WTC11 (cell line): ENCODE results near the gene KDR. TPM values are rescaled to one million over a fixed set of nuclear protein-coding genes. Genes with fewer than 3 reads are reported as not detected.

ENCODE experiments used
- ATAC-seq: fragments of 200-7000 bp; cut with Tn5 transposase; 2 replicates; pipeline ENCODE4 v1.10.0; 2021; ENCODE audit warnings: mild to moderate bottlenecking, moderate library complexity
- CTCF ChIA-PET: fragments of 300-600 bp; sonication (Branson Sonifier 250); formaldehyde crosslinking; loops from one replicate; lab custom pipeline; 2021; ENCODE audit warnings: antibody characterized with exemption; lab: Charles Lee
- POLR2A ChIA-PET: fragments of 350-600 bp; sonication (Branson Sonifier 250); formaldehyde crosslinking; loops from one replicate; lab custom pipeline; 2021; ENCODE audit warnings: antibody characterized with exemption; lab: Charles Lee
- DNase-seq: peaks from one replicate; pipeline ENCODE4 v3.0.0; 2021; ENCODE audit warnings: low spot score
- H3K27ac Mint-ChIP-seq: 2 replicates; pipeline ENCODE4 v1.8.0; 2021; ENCODE audit warnings: mixed read lengths
- H3K27me3 Mint-ChIP-seq: 2 replicates; pipeline ENCODE4 v1.8.0; 2021; ENCODE audit warnings: low read depth, mild to moderate bottlenecking, moderate library complexity, mixed read lengths
- H3K36me3 Mint-ChIP-seq: 2 replicates; pipeline ENCODE4 v1.8.0; 2021; ENCODE audit warnings: mixed read lengths
- H3K4me1 Mint-ChIP-seq: 2 replicates; pipeline ENCODE4 v1.8.0; 2022; ENCODE audit warnings: mixed read lengths
- H3K4me3 Mint-ChIP-seq: 2 replicates; pipeline ENCODE4 v1.8.0; 2021; ENCODE audit warnings: mild to moderate bottlenecking, moderate library complexity, mixed read lengths
- H3K9me3 Mint-ChIP-seq: 2 replicates; pipeline ENCODE4 v1.8.0; 2021; ENCODE audit warnings: mixed read lengths
- ATF1 ChIP-seq: sonication (generic); formaldehyde crosslinking; IDR thresholded peaks from 2 replicates; pipeline ENCODE4 v1.8.1; 2023; ENCODE audit warnings: mild to moderate bottlenecking, moderate library complexity, missing genetic modification reagents
- CREM ChIP-seq: sonication (generic); formaldehyde crosslinking; IDR thresholded peaks from 2 replicates; pipeline ENCODE4 v1.8.1; 2022; ENCODE audit warnings: mild to moderate bottlenecking, missing genetic modification reagents, moderate library complexity
- EMX1 ChIP-seq: fragments of 250-450 bp; sonication (Bioruptor Pico); IDR thresholded peaks from 2 replicates; pipeline ENCODE4 v1.8.0; 2021; ENCODE audit warnings: mild to moderate bottlenecking
- FOXJ3 ChIP-seq: sonication (generic); formaldehyde crosslinking; IDR thresholded peaks from 2 replicates; pipeline ENCODE4 v1.9.0; 2021; ENCODE audit warnings: missing genetic modification reagents, mild to moderate bottlenecking, borderline replicate concordance
- GTF2I ChIP-seq: fragments of 250-450 bp; sonication (Bioruptor Pico); conservative IDR thresholded peaks from 2 replicates; pipeline ENCODE4 v1.4.0; 2021; ENCODE audit warnings: mild to moderate bottlenecking
- HMGA2 ChIP-seq: fragments of 250-450 bp; sonication (Bioruptor Pico); IDR thresholded peaks from 2 replicates; pipeline ENCODE4 v1.4.0; 2021; ENCODE audit warnings: mild to moderate bottlenecking, moderate library complexity
- KAT7 ChIP-seq: sonication (generic); formaldehyde crosslinking; IDR thresholded peaks from 2 replicates; pipeline ENCODE4 v1.8.1; 2023; ENCODE audit warnings: missing genetic modification reagents, mild to moderate bottlenecking, borderline replicate concordance
- MXD4 ChIP-seq: fragments of 250-450 bp; sonication (Bioruptor Pico); IDR thresholded peaks from 2 replicates; pipeline ENCODE4 v1.8.0; 2021; ENCODE audit warnings: mild to moderate bottlenecking, moderate library complexity, borderline replicate concordance
- MYBL2 ChIP-seq: sonication (generic); formaldehyde crosslinking; IDR thresholded peaks from 2 replicates; pipeline ENCODE4 v1.8.1; 2023; ENCODE audit warnings: mild to moderate bottlenecking, moderate library complexity, missing genetic modification reagents
- SMAD3 ChIP-seq: sonication (generic); formaldehyde crosslinking; IDR thresholded peaks from 2 replicates; pipeline ENCODE4 v1.8.0; 2022; ENCODE audit warnings: missing genetic modification reagents, mild to moderate bottlenecking, borderline replicate concordance
- SMAD4 ChIP-seq: sonication (generic); formaldehyde crosslinking; IDR thresholded peaks from 2 replicates; pipeline ENCODE4 v1.8.0; 2022; ENCODE audit warnings: mild to moderate bottlenecking, missing genetic modification reagents
- SOX15 ChIP-seq: fragments of 250-450 bp; sonication (Bioruptor Pico); IDR thresholded peaks from 2 replicates; pipeline ENCODE4 v1.9.0; 2021; ENCODE audit warnings: mild to moderate bottlenecking
- TCF7 ChIP-seq: sonication (generic); formaldehyde crosslinking; IDR thresholded peaks from 2 replicates; pipeline ENCODE4 v1.8.0; 2022; ENCODE audit warnings: mild to moderate bottlenecking, low read depth, missing genetic modification reagents, moderate library complexity
- ZNF232 ChIP-seq: sonication (generic); formaldehyde crosslinking; IDR thresholded peaks from 2 replicates; pipeline ENCODE4 v1.8.0; 2022; ENCODE audit warnings: mild to moderate bottlenecking, missing genetic modification reagents
- ZNF263 ChIP-seq: sonication (generic); formaldehyde crosslinking; IDR thresholded peaks from 2 replicates; pipeline ENCODE4 v1.8.1; 2022; ENCODE audit warnings: low read depth, mild to moderate bottlenecking, moderate library complexity, missing genetic modification reagents
- total RNA-seq: library from RNA; stranded (reverse); gene quantifications from 3 replicates; pipeline ENCODE4 v1.2.3, GENCODE V29; 2021
- TF ChIP-seq, protein P1 (sequence below): sonication (generic); formaldehyde crosslinking; conservative IDR thresholded peaks from 2 replicates; pipeline ENCODE4 v1.8.1; 2022; ENCODE audit warnings: mild to moderate bottlenecking, missing genetic modification reagents
- TF ChIP-seq, protein P2 (sequence below): fragments of 250-450 bp; sonication (Bioruptor Pico); IDR thresholded peaks from 2 replicates; pipeline ENCODE4 v1.9.0; 2021; ENCODE audit warnings: moderate library complexity, mild to moderate bottlenecking, inconsistent platforms, borderline replicate concordance
- TF ChIP-seq, protein P3 (sequence below): fragments of 250-450 bp; sonication (Bioruptor Pico); IDR thresholded peaks from 2 replicates; pipeline ENCODE4 v1.8.0; 2021; ENCODE audit warnings: mild to moderate bottlenecking
- TF ChIP-seq, protein P4 (sequence below): sonication (generic); formaldehyde crosslinking; IDR thresholded peaks from 2 replicates; pipeline ENCODE4 v1.8.1; 2023; ENCODE audit warnings: mild to moderate bottlenecking, missing genetic modification reagents
- TF ChIP-seq, protein P5 (sequence below): sonication (generic); formaldehyde crosslinking; IDR thresholded peaks from 2 replicates; pipeline ENCODE4 v1.8.0; 2022; ENCODE audit warnings: mild to moderate bottlenecking, missing genetic modification reagents
- TF ChIP-seq, protein P6 (sequence below): sonication (generic); formaldehyde crosslinking; IDR thresholded peaks from 2 replicates; pipeline ENCODE4 v1.8.1; 2022; ENCODE audit warnings: mild to moderate bottlenecking, moderate library complexity, missing genetic modification reagents
- TF ChIP-seq, protein P7 (sequence below): sonication (generic); formaldehyde crosslinking; IDR thresholded peaks from 2 replicates; pipeline ENCODE4 v1.8.1; 2023; ENCODE audit warnings: mild to moderate bottlenecking, missing genetic modification reagents, borderline replicate concordance
- TF ChIP-seq, protein P8 (sequence below): sonication (generic); formaldehyde crosslinking; IDR thresholded peaks from 2 replicates; pipeline ENCODE4 v1.8.1; 2022; ENCODE audit warnings: low read depth, missing genetic modification reagents, borderline replicate concordance

The KDR gene
- total RNA-seq, 1 experiment from 2014 or later = 80.8 TPM

DNA sequence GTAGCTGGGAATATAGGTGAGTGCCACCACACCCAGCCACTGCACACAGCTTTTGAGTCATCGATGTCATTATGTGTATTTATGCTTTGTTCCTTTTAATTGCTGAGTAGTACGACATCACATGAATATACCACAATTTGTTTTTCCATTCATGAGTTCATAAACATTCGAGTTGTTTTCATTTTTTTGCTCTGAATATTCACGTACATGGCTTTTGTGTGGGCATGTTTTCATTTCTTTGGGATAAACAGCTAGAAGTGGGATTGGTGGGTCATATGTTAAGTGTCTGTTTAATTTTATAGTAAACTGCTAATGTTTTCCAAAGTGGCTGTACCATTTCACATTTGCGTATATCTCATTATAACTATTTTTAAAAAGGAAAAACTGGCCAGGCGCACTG, 45.1 kb upstream of the KDR start:
- TF ChIP-seq MXD4 (CRISPR knock-in tag) (no peak), ZNF232 (CRISPR knock-in tag) (no peak), SMAD3 (CRISPR knock-in tag) (no peak), SOX15 (CRISPR knock-in tag) (no peak), HMGA2 (CRISPR knock-in tag) (no peak), GTF2I (CRISPR knock-in tag) (no peak), KAT7 (CRISPR knock-in tag) (no peak), MYBL2 (CRISPR knock-in tag) (no peak), FOXJ3 (CRISPR knock-in tag) (no peak)
- TF ChIP-seq, protein P1, sequence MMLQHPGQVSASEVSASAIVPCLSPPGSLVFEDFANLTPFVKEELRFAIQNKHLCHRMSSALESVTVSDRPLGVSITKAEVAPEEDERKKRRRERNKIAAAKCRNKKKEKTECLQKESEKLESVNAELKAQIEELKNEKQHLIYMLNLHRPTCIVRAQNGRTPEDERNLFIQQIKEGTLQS (CRISPR knock-in tag) = no peak
- TF ChIP-seq, protein P2, sequence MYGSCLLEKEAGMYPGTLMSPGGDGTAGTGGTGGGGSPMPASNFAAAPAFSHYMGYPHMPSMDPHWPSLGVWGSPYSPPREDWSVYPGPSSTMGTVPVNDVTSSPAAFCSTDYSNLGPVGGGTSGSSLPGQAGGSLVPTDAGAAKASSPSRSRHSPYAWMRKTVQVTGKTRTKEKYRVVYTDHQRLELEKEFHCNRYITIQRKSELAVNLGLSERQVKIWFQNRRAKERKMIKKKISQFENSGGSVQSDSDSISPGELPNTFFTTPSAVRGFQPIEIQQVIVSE (CRISPR knock-in tag) = no peak
- TF ChIP-seq, protein P3, sequence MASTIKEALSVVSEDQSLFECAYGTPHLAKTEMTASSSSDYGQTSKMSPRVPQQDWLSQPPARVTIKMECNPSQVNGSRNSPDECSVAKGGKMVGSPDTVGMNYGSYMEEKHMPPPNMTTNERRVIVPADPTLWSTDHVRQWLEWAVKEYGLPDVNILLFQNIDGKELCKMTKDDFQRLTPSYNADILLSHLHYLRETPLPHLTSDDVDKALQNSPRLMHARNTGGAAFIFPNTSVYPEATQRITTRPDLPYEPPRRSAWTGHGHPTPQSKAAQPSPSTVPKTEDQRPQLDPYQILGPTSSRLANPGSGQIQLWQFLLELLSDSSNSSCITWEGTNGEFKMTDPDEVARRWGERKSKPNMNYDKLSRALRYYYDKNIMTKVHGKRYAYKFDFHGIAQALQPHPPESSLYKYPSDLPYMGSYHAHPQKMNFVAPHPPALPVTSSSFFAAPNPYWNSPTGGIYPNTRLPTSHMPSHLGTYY = no peak
- TF ChIP-seq, protein P4, sequence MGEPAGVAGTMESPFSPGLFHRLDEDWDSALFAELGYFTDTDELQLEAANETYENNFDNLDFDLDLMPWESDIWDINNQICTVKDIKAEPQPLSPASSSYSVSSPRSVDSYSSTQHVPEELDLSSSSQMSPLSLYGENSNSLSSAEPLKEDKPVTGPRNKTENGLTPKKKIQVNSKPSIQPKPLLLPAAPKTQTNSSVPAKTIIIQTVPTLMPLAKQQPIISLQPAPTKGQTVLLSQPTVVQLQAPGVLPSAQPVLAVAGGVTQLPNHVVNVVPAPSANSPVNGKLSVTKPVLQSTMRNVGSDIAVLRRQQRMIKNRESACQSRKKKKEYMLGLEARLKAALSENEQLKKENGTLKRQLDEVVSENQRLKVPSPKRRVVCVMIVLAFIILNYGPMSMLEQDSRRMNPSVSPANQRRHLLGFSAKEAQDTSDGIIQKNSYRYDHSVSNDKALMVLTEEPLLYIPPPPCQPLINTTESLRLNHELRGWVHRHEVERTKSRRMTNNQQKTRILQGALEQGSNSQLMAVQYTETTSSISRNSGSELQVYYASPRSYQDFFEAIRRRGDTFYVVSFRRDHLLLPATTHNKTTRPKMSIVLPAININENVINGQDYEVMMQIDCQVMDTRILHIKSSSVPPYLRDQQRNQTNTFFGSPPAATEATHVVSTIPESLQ (CRISPR knock-in tag) = no peak
- CTCF ChIA-PET = interaction anchor here (0.8 to 1.4 kb wide), 7 partner anchors 13 to 176 kb away, joined by 3 to 9 read pairs (median 3); partner anchors contain the start of gene SRD5A3
- Mint-ChIP-seq H3K4me3 (no peak overlapping the region), H3K4me1 (peaks cover 22% of the 10 kb centered on the region), H3K27me3 (no peaks in the 10 kb centered on the region), H3K9me3 (peaks cover 27% of the 10 kb centered on the region), H3K27ac (no peak overlapping the region), H3K36me3 (peaks cover 12% of the 10 kb centered on the region)
- DNase-seq (no peak), ATAC-seq (no peak)
- POLR2A ChIA-PET = interaction anchor here (0.5 to 1.5 kb wide), 2 partner anchors 12 to 180 kb away, joined by 3 to 5 read pairs; no protein-coding TSS in a partner anchor

DNA sequence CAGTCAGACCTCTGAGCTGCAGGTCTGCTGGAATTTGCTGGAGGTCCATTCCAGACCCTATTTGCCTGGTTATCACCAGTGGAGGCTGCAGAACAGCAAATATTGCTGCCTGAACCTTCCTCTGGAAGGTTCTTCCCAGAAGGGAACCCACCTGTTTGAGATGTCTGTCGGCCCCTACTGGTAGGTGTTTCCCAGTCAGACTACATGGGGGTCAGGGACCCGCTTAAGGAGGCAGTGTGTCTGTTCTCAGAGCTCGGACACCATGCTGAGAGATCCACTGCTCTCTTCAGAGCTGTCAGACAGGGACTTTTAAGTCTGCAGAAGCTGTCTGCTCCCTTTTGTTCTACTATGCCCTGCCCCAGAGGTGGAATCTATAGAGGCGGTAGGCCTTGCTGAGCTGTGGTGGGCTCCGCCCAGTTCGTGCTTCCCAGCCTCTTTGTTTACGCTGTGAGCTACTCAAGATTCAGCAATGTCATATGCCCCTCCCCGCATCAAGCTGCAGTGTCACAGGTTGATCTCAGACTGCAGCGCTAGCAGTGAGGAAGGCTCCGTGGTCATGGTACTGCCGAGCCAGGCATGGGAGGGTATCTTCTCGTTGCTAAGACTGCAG, 44.1 kb upstream of the KDR start:
- peak; percentile 31 for DNase-seq
- TF ChIP-seq, protein P5, sequence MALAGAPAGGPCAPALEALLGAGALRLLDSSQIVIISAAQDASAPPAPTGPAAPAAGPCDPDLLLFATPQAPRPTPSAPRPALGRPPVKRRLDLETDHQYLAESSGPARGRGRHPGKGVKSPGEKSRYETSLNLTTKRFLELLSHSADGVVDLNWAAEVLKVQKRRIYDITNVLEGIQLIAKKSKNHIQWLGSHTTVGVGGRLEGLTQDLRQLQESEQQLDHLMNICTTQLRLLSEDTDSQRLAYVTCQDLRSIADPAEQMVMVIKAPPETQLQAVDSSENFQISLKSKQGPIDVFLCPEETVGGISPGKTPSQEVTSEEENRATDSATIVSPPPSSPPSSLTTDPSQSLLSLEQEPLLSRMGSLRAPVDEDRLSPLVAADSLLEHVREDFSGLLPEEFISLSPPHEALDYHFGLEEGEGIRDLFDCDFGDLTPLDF (CRISPR knock-in tag) = no peak
- no peak for TF ChIP-seq TCF7 (CRISPR knock-in tag)
- no peak for TF ChIP-seq GTF2I (CRISPR knock-in tag)
- TF ChIP-seq, protein P6, sequence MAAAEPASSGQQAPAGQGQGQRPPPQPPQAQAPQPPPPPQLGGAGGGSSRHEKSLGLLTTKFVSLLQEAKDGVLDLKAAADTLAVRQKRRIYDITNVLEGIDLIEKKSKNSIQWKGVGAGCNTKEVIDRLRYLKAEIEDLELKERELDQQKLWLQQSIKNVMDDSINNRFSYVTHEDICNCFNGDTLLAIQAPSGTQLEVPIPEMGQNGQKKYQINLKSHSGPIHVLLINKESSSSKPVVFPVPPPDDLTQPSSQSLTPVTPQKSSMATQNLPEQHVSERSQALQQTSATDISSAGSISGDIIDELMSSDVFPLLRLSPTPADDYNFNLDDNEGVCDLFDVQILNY (CRISPR knock-in tag) = no peak
- TF ChIP-seq ZNF263 (CRISPR knock-in tag) = no peak
- TF ChIP-seq, protein P7, sequence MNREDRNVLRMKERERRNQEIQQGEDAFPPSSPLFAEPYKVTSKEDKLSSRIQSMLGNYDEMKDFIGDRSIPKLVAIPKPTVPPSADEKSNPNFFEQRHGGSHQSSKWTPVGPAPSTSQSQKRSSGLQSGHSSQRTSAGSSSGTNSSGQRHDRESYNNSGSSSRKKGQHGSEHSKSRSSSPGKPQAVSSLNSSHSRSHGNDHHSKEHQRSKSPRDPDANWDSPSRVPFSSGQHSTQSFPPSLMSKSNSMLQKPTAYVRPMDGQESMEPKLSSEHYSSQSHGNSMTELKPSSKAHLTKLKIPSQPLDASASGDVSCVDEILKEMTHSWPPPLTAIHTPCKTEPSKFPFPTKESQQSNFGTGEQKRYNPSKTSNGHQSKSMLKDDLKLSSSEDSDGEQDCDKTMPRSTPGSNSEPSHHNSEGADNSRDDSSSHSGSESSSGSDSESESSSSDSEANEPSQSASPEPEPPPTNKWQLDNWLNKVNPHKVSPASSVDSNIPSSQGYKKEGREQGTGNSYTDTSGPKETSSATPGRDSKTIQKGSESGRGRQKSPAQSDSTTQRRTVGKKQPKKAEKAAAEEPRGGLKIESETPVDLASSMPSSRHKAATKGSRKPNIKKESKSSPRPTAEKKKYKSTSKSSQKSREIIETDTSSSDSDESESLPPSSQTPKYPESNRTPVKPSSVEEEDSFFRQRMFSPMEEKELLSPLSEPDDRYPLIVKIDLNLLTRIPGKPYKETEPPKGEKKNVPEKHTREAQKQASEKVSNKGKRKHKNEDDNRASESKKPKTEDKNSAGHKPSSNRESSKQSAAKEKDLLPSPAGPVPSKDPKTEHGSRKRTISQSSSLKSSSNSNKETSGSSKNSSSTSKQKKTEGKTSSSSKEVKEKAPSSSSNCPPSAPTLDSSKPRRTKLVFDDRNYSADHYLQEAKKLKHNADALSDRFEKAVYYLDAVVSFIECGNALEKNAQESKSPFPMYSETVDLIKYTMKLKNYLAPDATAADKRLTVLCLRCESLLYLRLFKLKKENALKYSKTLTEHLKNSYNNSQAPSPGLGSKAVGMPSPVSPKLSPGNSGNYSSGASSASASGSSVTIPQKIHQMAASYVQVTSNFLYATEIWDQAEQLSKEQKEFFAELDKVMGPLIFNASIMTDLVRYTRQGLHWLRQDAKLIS (CRISPR knock-in tag) = no peak
- no peak for TF ChIP-seq ATF1 (CRISPR knock-in tag)
- no peak for TF ChIP-seq CREM
- no peak for TF ChIP-seq SMAD4 (CRISPR knock-in tag)
- TF ChIP-seq, protein P8, sequence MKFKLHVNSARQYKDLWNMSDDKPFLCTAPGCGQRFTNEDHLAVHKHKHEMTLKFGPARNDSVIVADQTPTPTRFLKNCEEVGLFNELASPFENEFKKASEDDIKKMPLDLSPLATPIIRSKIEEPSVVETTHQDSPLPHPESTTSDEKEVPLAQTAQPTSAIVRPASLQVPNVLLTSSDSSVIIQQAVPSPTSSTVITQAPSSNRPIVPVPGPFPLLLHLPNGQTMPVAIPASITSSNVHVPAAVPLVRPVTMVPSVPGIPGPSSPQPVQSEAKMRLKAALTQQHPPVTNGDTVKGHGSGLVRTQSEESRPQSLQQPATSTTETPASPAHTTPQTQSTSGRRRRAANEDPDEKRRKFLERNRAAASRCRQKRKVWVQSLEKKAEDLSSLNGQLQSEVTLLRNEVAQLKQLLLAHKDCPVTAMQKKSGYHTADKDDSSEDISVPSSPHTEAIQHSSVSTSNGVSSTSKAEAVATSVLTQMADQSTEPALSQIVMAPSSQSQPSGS (CRISPR knock-in tag) = no peak
- no peak for TF ChIP-seq EMX1 (CRISPR knock-in tag)

More for the DNA sequence above, 44.1 kb upstream of the KDR start:
- ChIA-PET POLR2A (interaction anchor here (1.5 kb wide), 1 partner anchor 11 kb away, joined by 3 read pairs; no protein-coding TSS in a partner anchor), CTCF (interaction anchor here (0.8 to 1.4 kb wide), 11 partner anchors 8 to 198 kb away, joined by 3 to 9 read pairs (median 3); partner anchors contain the start of genes KDR and SRD5A3)
- H3K27me3 Mint-ChIP-seq = no peaks in the 10 kb centered on the region
- ATAC-seq = peak; percentile 86
- no peak overlapping the region for H3K27ac Mint-ChIP-seq
- peaks cover 20% of the 10 kb centered on the region for H3K4me1 Mint-ChIP-seq
- H3K4me3 Mint-ChIP-seq = no peak overlapping the region
- peaks cover 30% of the 10 kb centered on the region for H3K9me3 Mint-ChIP-seq
- H3K36me3 Mint-ChIP-seq = peaks cover 13% of the 10 kb centered on the region
